ENCODE data around the gene TFDP2. TPM values are rescaled to one million over a fixed set of nuclear protein-coding genes. Genes with fewer than 3 reads are reported as not detected.

The TFDP2 gene
- total RNA-seq, 2 experiments from 2014 or later = 99.9 to 169 TPM

DNA sequence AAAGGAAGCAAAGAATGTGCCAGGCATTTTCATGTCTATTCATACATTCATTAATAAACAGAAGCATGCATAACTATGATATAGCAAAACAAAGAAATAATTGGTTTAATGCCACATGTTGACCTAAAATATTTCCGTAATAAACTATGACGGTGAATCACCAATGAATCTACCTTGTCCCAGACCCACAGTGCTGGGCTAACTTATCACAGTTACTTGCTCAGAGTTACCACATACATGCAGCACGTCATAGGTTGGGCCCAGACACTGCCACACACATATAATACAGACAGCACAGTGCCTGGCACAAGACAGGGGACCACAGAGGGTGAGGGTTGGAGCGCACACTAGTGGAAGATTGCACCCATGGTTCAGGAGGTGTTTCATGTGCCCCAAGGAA lies 186.0 kb downstream of the TFDP2 start:
- BruUV-seq (replicated peaks) = no TSS peak
- POLR2A ChIA-PET = no interaction called here
- H3K36me3 ChIP-seq (ENCODE audit: insufficient read depth, low read length) = peaks cover 93% of the 10 kb centered on the region
- CTCF ChIA-PET (ENCODE audit: unreplicated experiment) = no interaction called here
- H3K4me3 ChIP-seq (ENCODE audit: low read depth, low read length, poor library complexity, severe bottlenecking) = no peak overlapping the region
- no peak overlapping the region for H3K4me2 ChIP-seq (ENCODE audit: low read length)
- H3K9me2 ChIP-seq (ENCODE audit: insufficient read depth, low read length) = no peaks in the 10 kb centered on the region
- DNase-seq (ENCODE audit: low spot score) = no peak
- no peak overlapping the region for H3K27ac ChIP-seq (ENCODE audit: low read depth, low read length, poor library complexity, severe bottlenecking)
- TF ChIP-seq EZH2phosphoT487 (IDR thresholded peaks at IDR 0.05; ENCODE audit: borderline replicate concordance, low read depth, low read length) = no peak
- TF ChIP-seq, protein P1, sequence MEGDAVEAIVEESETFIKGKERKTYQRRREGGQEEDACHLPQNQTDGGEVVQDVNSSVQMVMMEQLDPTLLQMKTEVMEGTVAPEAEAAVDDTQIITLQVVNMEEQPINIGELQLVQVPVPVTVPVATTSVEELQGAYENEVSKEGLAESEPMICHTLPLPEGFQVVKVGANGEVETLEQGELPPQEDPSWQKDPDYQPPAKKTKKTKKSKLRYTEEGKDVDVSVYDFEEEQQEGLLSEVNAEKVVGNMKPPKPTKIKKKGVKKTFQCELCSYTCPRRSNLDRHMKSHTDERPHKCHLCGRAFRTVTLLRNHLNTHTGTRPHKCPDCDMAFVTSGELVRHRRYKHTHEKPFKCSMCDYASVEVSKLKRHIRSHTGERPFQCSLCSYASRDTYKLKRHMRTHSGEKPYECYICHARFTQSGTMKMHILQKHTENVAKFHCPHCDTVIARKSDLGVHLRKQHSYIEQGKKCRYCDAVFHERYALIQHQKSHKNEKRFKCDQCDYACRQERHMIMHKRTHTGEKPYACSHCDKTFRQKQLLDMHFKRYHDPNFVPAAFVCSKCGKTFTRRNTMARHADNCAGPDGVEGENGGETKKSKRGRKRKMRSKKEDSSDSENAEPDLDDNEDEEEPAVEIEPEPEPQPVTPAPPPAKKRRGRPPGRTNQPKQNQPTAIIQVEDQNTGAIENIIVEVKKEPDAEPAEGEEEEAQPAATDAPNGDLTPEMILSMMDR (conservative IDR thresholded peaks at IDR 0.05; ENCODE audit: low read length) = no peak
- H3K9me3 ChIP-seq (ENCODE audit: low read length) = no peaks in the 10 kb centered on the region
- no peaks in the 10 kb centered on the region for H4K20me1 ChIP-seq (ENCODE audit: insufficient read depth, low read length)
- intact Hi-C loops (cut with micrococcal nuclease; ENCODE audit: unreplicated experiment) = loop anchor here (2.0 to 5.0 kb wide), 3 partner anchors 164 to 248 kb away; no protein-coding TSS in a partner anchor
- no peak overlapping the region for H2AFZ ChIP-seq (ENCODE audit: low read length)
- H3K79me2 ChIP-seq (ENCODE audit: insufficient read depth, low read depth, low read length) = no peaks in the 10 kb centered on the region; the same call in 1 of the 2 replicates
- H3K4me1 ChIP-seq (ENCODE audit: insufficient read depth, low read length, poor library complexity, severe bottlenecking) = no peaks in the 10 kb centered on the region

DNA sequence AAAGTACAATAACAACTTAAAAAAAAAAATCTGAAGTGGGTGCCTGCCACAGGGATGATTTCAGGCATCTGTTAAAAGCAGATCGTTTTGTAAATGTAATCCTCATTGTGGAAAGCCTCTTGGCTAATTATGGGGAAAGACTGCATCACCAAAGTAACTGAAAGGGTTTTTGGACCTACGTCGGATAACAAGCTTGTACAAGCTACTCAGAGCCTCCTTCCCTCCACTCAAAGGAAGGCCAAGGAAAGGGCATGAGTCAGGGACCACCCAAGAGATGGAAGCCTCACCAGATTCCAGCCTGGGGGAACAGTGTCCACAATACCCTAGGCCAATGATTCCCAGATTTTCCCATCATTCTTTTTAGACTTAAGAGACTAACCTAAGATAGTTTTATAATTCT lies 188.6 kb downstream of the TFDP2 start:
- intact Hi-C loops (cut with micrococcal nuclease; ENCODE audit: unreplicated experiment) = loop anchor here (5.0 kb wide), 2 partner anchors 167 to 182 kb away; no protein-coding TSS in a partner anchor
- BruUV-seq (replicated peaks) = no TSS peak
- no peak for DNase-seq (ENCODE audit: low spot score)
- TF ChIP-seq, protein P1 (conservative IDR thresholded peaks at IDR 0.05; ENCODE audit: low read length) = no peak
- no peak for TF ChIP-seq EZH2phosphoT487 (IDR thresholded peaks at IDR 0.05; ENCODE audit: borderline replicate concordance, low read depth, low read length)
- peaks cover 97% of the 10 kb centered on the region for H3K36me3 ChIP-seq (ENCODE audit: insufficient read depth, low read length)
- H3K9me2 ChIP-seq (ENCODE audit: insufficient read depth, low read length) = no peaks in the 10 kb centered on the region
- CTCF ChIA-PET (ENCODE audit: unreplicated experiment) = no interaction called here
- H4K20me1 ChIP-seq (ENCODE audit: insufficient read depth, low read length) = no peaks in the 10 kb centered on the region
- no peak overlapping the region for H2AFZ ChIP-seq (ENCODE audit: low read length)
- H3K4me2 ChIP-seq (ENCODE audit: low read length) = no peak overlapping the region
- H3K27ac ChIP-seq (ENCODE audit: low read depth, low read length, poor library complexity, severe bottlenecking) = no peak overlapping the region
- POLR2A ChIA-PET = no interaction called here
- H3K4me1 ChIP-seq (ENCODE audit: insufficient read depth, low read length, poor library complexity, severe bottlenecking) = no peaks in the 10 kb centered on the region
- H3K4me3 ChIP-seq (ENCODE audit: low read depth, low read length, poor library complexity, severe bottlenecking) = no peak overlapping the region
- no peaks in the 10 kb centered on the region; the same call in 1 of the 2 replicates for H3K79me2 ChIP-seq (ENCODE audit: insufficient read depth, low read depth, low read length)
- no peaks in the 10 kb centered on the region for H3K9me3 ChIP-seq (ENCODE audit: low read length)

DNA sequence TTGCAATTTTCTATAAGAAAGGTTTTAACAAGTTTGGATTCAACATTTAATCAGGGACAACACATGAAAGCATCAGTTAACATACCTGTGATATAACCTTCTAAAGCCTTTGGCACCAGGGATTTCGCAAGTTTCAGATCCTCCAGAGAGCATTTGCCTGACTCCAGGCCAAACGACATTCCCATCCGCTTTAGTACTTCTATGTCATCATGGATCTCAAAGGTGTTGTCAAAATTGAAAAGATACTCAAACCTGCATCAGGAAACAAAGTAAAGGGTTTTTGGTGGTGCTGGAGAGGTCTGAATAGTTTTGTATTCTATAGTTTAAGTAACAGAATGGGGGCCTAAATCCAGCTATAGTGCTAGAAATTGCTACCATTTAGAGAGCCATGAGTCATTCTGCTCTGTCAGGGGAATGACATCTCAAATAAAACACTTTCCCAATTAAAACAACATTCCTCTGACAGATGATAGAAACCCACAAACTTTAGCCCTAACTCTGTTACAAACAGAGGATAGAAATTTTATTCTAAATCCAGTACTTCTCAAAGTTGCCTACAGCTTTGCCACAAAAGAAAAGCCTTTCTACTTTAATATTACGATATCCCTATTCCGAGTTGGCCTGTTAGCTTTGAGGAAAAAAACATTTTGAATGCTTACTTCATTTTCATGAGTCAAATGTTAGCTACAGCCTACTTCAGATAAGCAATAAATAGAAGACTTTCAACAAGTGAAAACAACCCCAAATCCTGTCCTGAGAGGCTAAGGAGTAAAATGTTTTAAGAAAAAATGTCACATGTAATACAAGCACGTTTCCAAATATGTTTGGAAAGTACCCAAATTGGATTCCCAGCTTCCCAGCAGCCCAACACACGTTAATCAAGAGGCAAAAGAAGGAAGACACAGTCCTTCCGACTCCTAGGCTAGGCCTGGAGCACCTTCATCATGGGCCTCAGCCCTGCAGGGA lies 189.5 kb downstream of the TFDP2 start:
- Histone ChIP-seq H3K27ac (ENCODE audit: low read depth, low read length, poor library complexity, severe bottlenecking) (no peak overlapping the region), H3K4me2 (ENCODE audit: low read length) (no peak overlapping the region), H3K9me2 (ENCODE audit: insufficient read depth, low read length) (no peaks in the 10 kb centered on the region), H3K36me3 (ENCODE audit: insufficient read depth, low read length) (peaks cover 97% of the 10 kb centered on the region), H3K79me2 (ENCODE audit: insufficient read depth, low read depth, low read length) (no peaks in the 10 kb centered on the region; the same call in 1 of the 2 replicates), H2AFZ (ENCODE audit: low read length) (no peak overlapping the region), H3K4me3 (ENCODE audit: low read depth, low read length, poor library complexity, severe bottlenecking) (no peak overlapping the region), H3K9me3 (ENCODE audit: low read length) (no peaks in the 10 kb centered on the region), H4K20me1 (ENCODE audit: insufficient read depth, low read length) (no peaks in the 10 kb centered on the region), H3K4me1 (ENCODE audit: insufficient read depth, low read length, poor library complexity, severe bottlenecking) (no peaks in the 10 kb centered on the region)
- TF ChIP-seq EZH2phosphoT487 (IDR thresholded peaks at IDR 0.05; ENCODE audit: borderline replicate concordance, low read depth, low read length) = no peak
- TF ChIP-seq, protein P1 (conservative IDR thresholded peaks at IDR 0.05; ENCODE audit: low read length) = no peak
- POLR2A ChIA-PET = no interaction called here
- intact Hi-C loops (cut with micrococcal nuclease; ENCODE audit: unreplicated experiment) = loop anchor here (5.0 kb wide), 2 partner anchors 167 to 182 kb away; no protein-coding TSS in a partner anchor
- no peak for DNase-seq (ENCODE audit: low spot score)
- CTCF ChIA-PET (ENCODE audit: unreplicated experiment) = no interaction called here
- no TSS peak for BruUV-seq (replicated peaks)
